OCI-LY7 (cell line): Measurements from ENCODE around the gene ZNF451. TPM values are rescaled to one million over a fixed set of nuclear protein-coding genes. Genes with fewer than 3 reads are reported as not detected.

Experiments
- BruUV-seq: library from RNA; stranded (reverse); fragments of 400-500 nt; replicated peaks from 2 replicates; lab custom pipeline; 2021; lab: Mats Ljungman, UMichigan
- CTCF ChIA-PET: fragments of 300-600 bp; sonication (Branson Sonifier 250); formaldehyde crosslinking; loops from one replicate; lab custom pipeline; 2022; ENCODE audit warnings: antibody characterized with exemption; ENCODE audit not compliant: unreplicated experiment; lab: Charles Lee
- POLR2A ChIA-PET: fragments of 300-600 bp; sonication (Branson Sonifier 250); formaldehyde crosslinking; loops from one replicate; lab custom pipeline; 2022; ENCODE audit warnings: antibody characterized with exemption; lab: Charles Lee
- DNase-seq: peaks from one replicate; pipeline ENCODE4 v3.0.0-alpha.2; 2015; ENCODE audit warnings: low spot score
- H2AFZ ChIP-seq: fragments of 200-600 bp; sonication (generic), shearing (Covaris generic); 2 replicates; pipeline ENCODE4 v1.6.1; 2014; ENCODE audit warnings: mild to moderate bottlenecking, antibody characterized with exemption, low read length, moderate library complexity
- H3K27ac ChIP-seq: fragments of 200-600 bp; sonication (generic); 2 replicates; pipeline ENCODE4 v1.5.1; 2014; ENCODE audit warnings: mixed run types, low read depth, mild to moderate bottlenecking, moderate library complexity, low read length, inconsistent platforms; ENCODE audit not compliant: poor library complexity, severe bottlenecking
- H3K36me3 ChIP-seq: fragments of 200-600 bp; sonication (generic); 2 replicates; pipeline ENCODE4 v1.6.1; 2014; ENCODE audit warnings: mild to moderate bottlenecking, antibody characterized with exemption, low read length, moderate library complexity, mixed read lengths; ENCODE audit not compliant: insufficient read depth
- H3K4me1 ChIP-seq: fragments of 200-600 bp; sonication (generic); 2 replicates; pipeline ENCODE4 v1.5.1; 2014; ENCODE audit warnings: mild to moderate bottlenecking, low read length; ENCODE audit not compliant: insufficient read depth, poor library complexity, severe bottlenecking
- H3K4me2 ChIP-seq: fragments of 200-600 bp; sonication (generic); 2 replicates; pipeline ENCODE4 v1.6.1; 2014; ENCODE audit warnings: mild to moderate bottlenecking, low read length
- H3K4me3 ChIP-seq: fragments of 200-600 bp; sonication (generic); 2 replicates; pipeline ENCODE4 v1.5.1; 2014; ENCODE audit warnings: mild to moderate bottlenecking, low read depth, low read length; ENCODE audit not compliant: poor library complexity, severe bottlenecking
- H3K79me2 ChIP-seq: fragments of 200-600 bp; sonication (generic); 2 replicates; pipeline ENCODE4 v1.6.1; 2016; ENCODE audit warnings: low read depth, mild to moderate bottlenecking, low read length, moderate library complexity, mixed read lengths; ENCODE audit not compliant: insufficient read depth
- H3K9me2 ChIP-seq: fragments of 200-600 bp; sonication (generic); 2 replicates; pipeline ENCODE4 v1.6.1; 2016; ENCODE audit warnings: mild to moderate bottlenecking, low read length, mixed read lengths; ENCODE audit not compliant: insufficient read depth
- H3K9me3 ChIP-seq: fragments of 200-600 bp; sonication (generic); 2 replicates; pipeline ENCODE4 v1.6.1; 2014; ENCODE audit warnings: mild to moderate bottlenecking, mixed run types, low read length, mixed read lengths
- H4K20me1 ChIP-seq: fragments of 200-600 bp; sonication (generic); 2 replicates; pipeline ENCODE4 v1.6.1; 2014; ENCODE audit warnings: mild to moderate bottlenecking, antibody characterized with exemption, low read length, moderate library complexity, mixed read lengths; ENCODE audit not compliant: insufficient read depth
- CTCF ChIP-seq: fragments of 200-600 bp; sonication (generic); conservative IDR thresholded peaks from 2 replicates; pipeline ENCODE4 v1.5.1; 2014; ENCODE audit warnings: mild to moderate bottlenecking, antibody characterized with exemption, low read length, moderate library complexity, mixed read lengths
- EZH2phosphoT487 ChIP-seq: fragments of 200-600 bp; sonication (generic); IDR thresholded peaks from 2 replicates; pipeline ENCODE4 v1.6.1; 2018; ENCODE audit warnings: low read depth, borderline replicate concordance, mild to moderate bottlenecking, mixed run types, antibody characterized with exemption, low read length, moderate library complexity, mixed read lengths
- intact Hi-C: fragments of 100-400 bp; cut with micrococcal nuclease; formaldehyde crosslinking; loops from one replicate; pipeline ENCODE4 v1.10.0; 2022; ENCODE audit not compliant: unreplicated experiment
- total RNA-seq, 2 experiments: library from RNA; depleted of rRNA in 1 of 2; stranded (reverse); fragments of >200 nt in 1 of 2; shearing (Covaris generic) in 1 of 2; gene quantifications; 2 replicates each; pipeline ENCODE4 v1.2.3, GENCODE V29; 2014 to 2022

The ZNF451 gene
- total RNA-seq, 2 experiments from 2014 or later = 50.0 to 66.7 TPM

GRCh38 chr6:57201718-57202117, 111.7 kb downstream of the ZNF451 start:
- no peak overlapping the region for H2AFZ ChIP-seq
- ChIA-PET CTCF (no interaction called here), POLR2A (no interaction called here)
- TF ChIP-seq CTCF (no peak), EZH2phosphoT487 (no peak)
- intact Hi-C loops = no loop called here
- H3K79me2 ChIP-seq = no peaks in the 10 kb centered on the region
- no peaks in the 10 kb centered on the region for H3K4me1 ChIP-seq
- no peak overlapping the region for H3K4me3 ChIP-seq
- H4K20me1 ChIP-seq = no peaks in the 10 kb centered on the region
- H3K4me2 ChIP-seq = no peak overlapping the region
- no peaks in the 10 kb centered on the region for H3K9me3 ChIP-seq
- no peak for DNase-seq
- BruUV-seq = no TSS peak
- H3K27ac ChIP-seq = no peak overlapping the region
- no peaks in the 10 kb centered on the region for H3K36me3 ChIP-seq
- no peaks in the 10 kb centered on the region for H3K9me2 ChIP-seq

- no peaks in the 10 kb centered on the region for H3K36me3 ChIP-seq
- no peaks in the 10 kb centered on the region; the same call in 1 of the 2 replicates for H4K20me1 ChIP-seq
- CTCF ChIA-PET = no interaction called here
- no peak overlapping the region for H2AFZ ChIP-seq
- TF ChIP-seq EZH2phosphoT487 (no peak), CTCF (no peak)
- no peak overlapping the region for H3K4me2 ChIP-seq
- no peak overlapping the region for H3K4me3 ChIP-seq
- H3K79me2 ChIP-seq = no peaks in the 10 kb centered on the region
- BruUV-seq = no TSS peak
- intact Hi-C loops = no loop called here
- no peak overlapping the region for H3K27ac ChIP-seq
- no peak for DNase-seq
- POLR2A ChIA-PET = interaction anchor here (0.7 to 1.2 kb wide), 3 partner anchors 19 to 52 kb away, joined by 3 to 4 read pairs (median 3); no protein-coding TSS in a partner anchor
- no peaks in the 10 kb centered on the region for H3K9me2 ChIP-seq
- H3K9me3 ChIP-seq = no peaks in the 10 kb centered on the region
- H3K4me1 ChIP-seq = no peaks in the 10 kb centered on the region
Measured at GRCh38 chr6:57205550-57206328, 115.8 kb downstream of the ZNF451 start.

- TF ChIP-seq CTCF (no peak), EZH2phosphoT487 (no peak)
- Histone ChIP-seq H3K4me1 (no peaks in the 10 kb centered on the region), H4K20me1 (no peaks in the 10 kb centered on the region; the same call in 1 of the 2 replicates), H3K27ac (no peak overlapping the region), H2AFZ (no peak overlapping the region), H3K9me2 (no peaks in the 10 kb centered on the region), H3K36me3 (no peaks in the 10 kb centered on the region), H3K9me3 (no peaks in the 10 kb centered on the region), H3K4me3 (no peak overlapping the region), H3K79me2 (no peaks in the 10 kb centered on the region), H3K4me2 (no peak overlapping the region)
- intact Hi-C loops = no loop called here
- ChIA-PET POLR2A (interaction anchor here (1.0 to 1.2 kb wide), 2 partner anchors 12 to 20 kb away, joined by 4 read pairs; no protein-coding TSS in a partner anchor), CTCF (no interaction called here)
- DNase-seq = no peak
- no TSS peak for BruUV-seq
Measured at GRCh38 chr6:57207141-57207540, 117.2 kb downstream of the ZNF451 start.
